Right lobe of liver (tissue), 4 donors: Measurements from ENCODE around the gene PEG3.

Source experiments
- CTCF ChIP-seq, 4 donors: fragments of 200-600 bp in 3 of 4; fragments of 450-650 bp in 1 of 4; IDR thresholded peaks; one replicate each; pipeline versions ENCODE4 v1.5.1 to v1.8.0; 2016 to 2022; ENCODE audit warnings: antibody characterized with exemption in 4 of 4, mild to moderate bottlenecking in 2 of 4
- POLR2A ChIP-seq: fragments of 450-650 bp; IDR thresholded peaks from one replicate; pipeline ENCODE4 v1.6.1; 2017; ENCODE audit warnings: antibody characterized with exemption, mild to moderate bottlenecking
- donor health status: DM: no; HTN: no; CAD: no.
- donor health status: DM: no; HTN: no; CAD: no.
- donor health status: DM: no; HTN: yes; CAD: no.

GRCh38 chr19:56827708-56828107 lies 12.8 kb downstream of the PEG3 start:
- TF ChIP-seq CTCF (IDR thresholded peaks at IDR 0.05) (no peak), POLR2A (no peak)
